OCI-LY1 (cell line): ENCODE data around the gene ANKMY1.

Source experiments
- H2AFZ ChIP-seq: fragments of 200-600 bp; sonication (generic), shearing (Covaris generic); 2 replicates; pipeline ENCODE4 v1.6.0; 2014; ENCODE audit warnings: antibody characterized with exemption, mild to moderate bottlenecking, low read length
- H3F3A ChIP-seq: fragments of 200-600 bp; sonication (generic), shearing (Covaris generic); 2 replicates; pipeline ENCODE4 v1.6.0; 2014; ENCODE audit warnings: mild to moderate bottlenecking, antibody characterized with exemption, low read length, moderate library complexity; ENCODE audit not compliant: insufficient read depth
- H3K27ac ChIP-seq: fragments of 200-600 bp; sonication (generic); 2 replicates; pipeline ENCODE4 v1.5.1; 2014; ENCODE audit warnings: low read length, mixed run types, mild to moderate bottlenecking, low read depth; ENCODE audit not compliant: poor library complexity, severe bottlenecking
- H3K27me3 ChIP-seq: fragments of 200-600 bp; sonication (generic); 2 replicates; pipeline ENCODE4 v1.6.0; 2014; ENCODE audit warnings: antibody characterized with exemption, mild to moderate bottlenecking, low read length, moderate library complexity; ENCODE audit not compliant: insufficient read depth
- H3K36me3 ChIP-seq: fragments of 200-600 bp; sonication (generic); 2 replicates; pipeline ENCODE4 v1.6.1; 2014; ENCODE audit warnings: mild to moderate bottlenecking, antibody characterized with exemption, low read length, moderate library complexity, mixed read lengths; ENCODE audit not compliant: insufficient read depth
- H3K4me1 ChIP-seq: fragments of 200-600 bp; sonication (generic); 2 replicates; pipeline ENCODE4 v1.5.1; 2014; ENCODE audit warnings: mild to moderate bottlenecking, low read length, moderate library complexity; ENCODE audit not compliant: insufficient read depth, severe bottlenecking
- H3K4me2 ChIP-seq: fragments of 200-600 bp; sonication (generic), shearing (Covaris generic); 2 replicates; pipeline ENCODE4 v1.6.1; 2014; ENCODE audit warnings: low read length
- H3K4me3 ChIP-seq: fragments of 200-600 bp; sonication (generic); 2 replicates; pipeline ENCODE4 v1.5.1; 2014; ENCODE audit warnings: low read length, low read depth, mild to moderate bottlenecking, mixed read lengths; ENCODE audit not compliant: poor library complexity, severe bottlenecking
- H3K79me2 ChIP-seq: fragments of 200-600 bp; shearing (Covaris generic); 2 replicates; pipeline ENCODE4 v1.6.1; 2016; ENCODE audit warnings: mixed run types, low read length, mixed read lengths; ENCODE audit not compliant: insufficient read depth
- H3K9ac ChIP-seq: fragments of 200-600 bp; sonication (generic), shearing (Covaris generic); 2 replicates; pipeline ENCODE4 v1.6.1; 2014; ENCODE audit warnings: mild to moderate bottlenecking, low read length, mixed read lengths
- H3K9me2 ChIP-seq: fragments of 200-600 bp; sonication (generic), shearing (Covaris generic); 2 replicates; pipeline ENCODE4 v1.6.1; 2014; ENCODE audit warnings: low read depth, mild to moderate bottlenecking, low read length, mixed read lengths
- H3K9me3 ChIP-seq: fragments of 200-600 bp; shearing (Covaris generic); 2 replicates; pipeline ENCODE4 v1.6.1; 2014; ENCODE audit warnings: low read length, mixed read lengths
- H4K20me1 ChIP-seq: fragments of 200-600 bp; sonication (generic), shearing (Covaris generic); 2 replicates; pipeline ENCODE4 v1.6.0; 2016; ENCODE audit warnings: mild to moderate bottlenecking, low read length; ENCODE audit not compliant: insufficient read depth
- CTCF ChIP-seq: fragments of 200-600 bp; sonication (generic), shearing (Covaris generic); IDR thresholded peaks from 2 replicates; pipeline ENCODE4 v1.5.1; 2017; ENCODE audit warnings: mild to moderate bottlenecking, antibody characterized with exemption, low read length, moderate library complexity, mixed read lengths
- EZH2 ChIP-seq: fragments of 200-600 bp; sonication (generic), shearing (Covaris generic); IDR thresholded peaks from 2 replicates; pipeline ENCODE4 v1.8.0; 2017; ENCODE audit warnings: borderline replicate concordance, mixed run types, mild to moderate bottlenecking, antibody characterized with exemption, low read length, moderate library complexity, mixed read lengths

The ANKMY1 gene

GRCh38 chr2:240557808-240558207 is at the start of gene ANKMY1:
Gene ANKMY1 (minus strand): TSS chr2:240557988. CDS start chr2:240557335, 653 bp downstream.
- no peaks in the 10 kb centered on the region for H3F3A ChIP-seq
- H3K4me1 ChIP-seq = peaks cover 44% of the 10 kb centered on the region
- no peaks in the 10 kb centered on the region for H3K9me2 ChIP-seq
- H3K27ac ChIP-seq = peak within 1 kb of the TSS; percentile 81
- no peaks in the 10 kb centered on the region for H3K9me3 ChIP-seq
- H3K36me3 ChIP-seq = peaks cover 24% of the 10 kb centered on the region
- peak within 1 kb of the TSS; percentile 88 for H3K4me3 ChIP-seq
- H3K79me2 ChIP-seq = peaks cover 5% of the 10 kb centered on the region; the same call in 1 of the 2 replicates
- H4K20me1 ChIP-seq = no peaks in the 10 kb centered on the region
- H3K4me2 ChIP-seq = peak within 1 kb of the TSS; percentile 90
- H3K9ac ChIP-seq = no peak within 1 kb of the TSS; the same call in 1 of the 2 replicates
- no peak within 1 kb of the TSS for H2AFZ ChIP-seq
- H3K27me3 ChIP-seq = no peaks in the 10 kb centered on the region
- TF ChIP-seq EZH2 = no peak
- TF ChIP-seq CTCF = no peak

- H3K27ac ChIP-seq = no peak overlapping the region
- no peaks in the 10 kb centered on the region for H3K79me2 ChIP-seq
- H3F3A ChIP-seq = no peaks in the 10 kb centered on the region
- no peak overlapping the region for H3K4me2 ChIP-seq
- H3K27me3 ChIP-seq = no peaks in the 10 kb centered on the region
- H3K4me3 ChIP-seq = no peak overlapping the region
- H4K20me1 ChIP-seq = no peaks in the 10 kb centered on the region
- H3K9me2 ChIP-seq = no peaks in the 10 kb centered on the region
- no peak for TF ChIP-seq CTCF
- no peak for TF ChIP-seq EZH2
- H3K4me1 ChIP-seq = no peaks in the 10 kb centered on the region
- no peaks in the 10 kb centered on the region for H3K9me3 ChIP-seq
- H2AFZ ChIP-seq = no peak overlapping the region
- no peak overlapping the region for H3K9ac ChIP-seq
- H3K36me3 ChIP-seq = no peaks in the 10 kb centered on the region
These were observed 48.3 kb upstream of the ANKMY1 start for GRCh38 chr2:240605867-240606743.

GRCh38 chr2:240604939-240605716 is 47.3 kb upstream of the ANKMY1 start:
- Histone ChIP-seq H3K27ac (no peak overlapping the region), H3K36me3 (no peaks in the 10 kb centered on the region), H3F3A (no peaks in the 10 kb centered on the region), H3K4me1 (no peaks in the 10 kb centered on the region), H3K9me3 (no peaks in the 10 kb centered on the region), H3K4me2 (no peak overlapping the region), H4K20me1 (no peaks in the 10 kb centered on the region), H3K9me2 (no peaks in the 10 kb centered on the region), H3K27me3 (no peaks in the 10 kb centered on the region), H2AFZ (no peak overlapping the region), H3K4me3 (no peak overlapping the region), H3K79me2 (no peaks in the 10 kb centered on the region), H3K9ac (no peak overlapping the region)
- no peak for TF ChIP-seq EZH2
- TF ChIP-seq CTCF = no peak
